HepG2 (cell line): ENCODE measurements around the gene C2orf80. TPM values are rescaled to one million over a fixed set of nuclear protein-coding genes. Genes with fewer than 3 reads are reported as not detected.
A peak's percentile ranks its signal among the peaks of the same experiment; 100 is the strongest.

Experiments
- ATAC-seq: fragments of 200-7000 bp; cut with Tn5 transposase; 3 replicates; pipeline ENCODE4 v1.9.1; 2020; ENCODE audit warnings: mild to moderate bottlenecking, moderate library complexity
- BruUV-seq: library from RNA; stranded (reverse); fragments of 400-500 nt; replicated peaks from 2 replicates; lab custom pipeline; 2021; lab: Mats Ljungman, UMichigan
- CTCF ChIA-PET: fragments of 300-600 bp; formaldehyde crosslinking; extraction: SDS; loops from one replicate; lab custom pipeline; 2021; ENCODE audit warnings: low total read pairs, inconsistent platforms, low intra/inter-chr PET ratio; lab: Yijun Ruan, JAX
- POLR2A ChIA-PET: fragments of 350-600 bp; sonication (Branson Sonifier 250); formaldehyde crosslinking; loops from one replicate; lab custom pipeline; 2020; ENCODE audit warnings: antibody characterized with exemption, inconsistent platforms; lab: Yijun Ruan, JAX
- DNase-seq: peaks from one replicate; pipeline ENCODE4 v3.0.0-alpha.2; 2015; ENCODE audit warnings: low spot score
- FAIRE-seq: peaks from 3 replicates; lab custom pipeline; 2011; peaks lifted over from hg19 to GRCh38; lab: Jason Lieb, UNC
- H2AFZ ChIP-seq: one replicate; pipeline ENCODE4 v1.6.1; 2011; ENCODE audit warnings: low read length, inconsistent platforms
- H3K27ac ChIP-seq: fragments of 300-600 bp; 3 replicates; pipeline ENCODE4 v1.8.0; 2011; ENCODE audit warnings: mixed run types, mild to moderate bottlenecking, mixed read lengths, low read length, inconsistent platforms; ENCODE audit not compliant: insufficient read depth; ENCODE audit errors: extremely low read length
- H3K27me3 ChIP-seq, 2 experiments: fragments of 200-600 bp in 1 of 2; 2 replicates in 1 of 2; 3 replicates in 1 of 2; pipeline versions ENCODE4 v1.6.0 to v1.8.0; 2011; ENCODE audit warnings: low read length in 2 of 2, mild to moderate bottlenecking in 2 of 2, moderate library complexity in 2 of 2, inconsistent platforms in 1 of 2; ENCODE audit not compliant: insufficient read depth in 2 of 2, control insufficient read depth in 1 of 2
- H3K36me3 ChIP-seq, 2 experiments: fragments of 200-600 bp in 1 of 2; replicated peaks in 1 of 2; 2 replicates in 1 of 2; 3 replicates in 1 of 2; pipeline versions ENCODE4 v1.5.1 to v1.8.0; 2011; ENCODE audit warnings: low read length in 2 of 2, inconsistent platforms in 1 of 2; ENCODE audit not compliant: insufficient read depth in 2 of 2, control insufficient read depth in 1 of 2
- H3K4me1 ChIP-seq: 2 replicates; pipeline ENCODE4 v1.5.1; 2012; ENCODE audit warnings: low read length, inconsistent platforms; ENCODE audit not compliant: insufficient read depth
- H3K4me2 ChIP-seq: 2 replicates; pipeline ENCODE4 v1.6.0; 2011; ENCODE audit warnings: low read depth, low read length, inconsistent platforms
- H3K4me3 ChIP-seq, 3 experiments: fragments of 200-600 bp in 1 of 3; sonication (generic), shearing (Covaris generic) in 1 of 3; replicated peaks in 1 of 3; 2 replicates each; pipeline ENCODE4 v1.5.1; 2011 to 2016; ENCODE audit warnings: low read length in 3 of 3, inconsistent platforms in 2 of 3, low read depth in 2 of 3, mild to moderate bottlenecking in 2 of 3, control low read depth in 1 of 3, mixed read lengths in 1 of 3; ENCODE audit not compliant: insufficient read depth in 1 of 3
- H3K79me2 ChIP-seq: one replicate; pipeline ENCODE4 v1.6.1; 2011; ENCODE audit warnings: low read length, inconsistent platforms; ENCODE audit not compliant: insufficient read depth
- H3K9ac ChIP-seq: 2 replicates; pipeline ENCODE4 v1.6.0; 2011; ENCODE audit warnings: mild to moderate bottlenecking, low read depth, low read length, inconsistent platforms; ENCODE audit not compliant: insufficient read depth
- H3K9me3 ChIP-seq: 2 replicates; pipeline ENCODE4 v1.5.1; 2012; ENCODE audit warnings: mild to moderate bottlenecking, low read length
- H4K20me1 ChIP-seq: 2 replicates; pipeline ENCODE4 v1.6.0; 2011; ENCODE audit warnings: inconsistent platforms, mild to moderate bottlenecking, low read length, moderate library complexity; ENCODE audit not compliant: insufficient read depth
- ADNP ChIP-seq: sonication (generic); formaldehyde crosslinking; IDR thresholded peaks from 2 replicates; pipeline ENCODE4 v1.4.0; 2020; ENCODE audit warnings: missing genetic modification reagents
- ATF1 ChIP-seq: IDR thresholded peaks from 2 replicates; pipeline ENCODE4 v1.6.1; 2016; ENCODE audit warnings: mild to moderate bottlenecking, control low read depth
- FOXA1 ChIP-seq, 2 experiments: fragments of 450-650 bp in 1 of 2; sonication (generic) in 1 of 2; formaldehyde crosslinking in 1 of 2; IDR thresholded peaks; 2 replicates each; pipeline versions ENCODE4 v1.4.0 to v1.6.1; 2016 to 2020; ENCODE audit warnings: missing genetic modification reagents in 1 of 2
- HDAC2 ChIP-seq: sonication (generic); formaldehyde crosslinking; IDR thresholded peaks from 2 replicates; pipeline ENCODE4 v1.4.0; 2020; ENCODE audit warnings: missing genetic modification reagents
- KDM5A ChIP-seq: fragments of 200-600 bp; sonication (generic); IDR thresholded peaks from 2 replicates; pipeline ENCODE4 v1.7.0; 2018; ENCODE audit warnings: antibody characterized with exemption, mild to moderate bottlenecking, low read length, borderline replicate concordance
- KMT2B ChIP-seq: IDR thresholded peaks from 2 replicates; pipeline ENCODE4 v1.6.1; 2016; ENCODE audit warnings: missing genetic modification reagents, missing compliant biosample characterization
- NFATC3 ChIP-seq: sonication (generic); formaldehyde crosslinking; IDR thresholded peaks from 2 replicates; pipeline ENCODE4 v1.5.1; 2020; ENCODE audit warnings: mild to moderate bottlenecking, missing genetic modification reagents
- SMAD1 ChIP-seq: sonication (generic); formaldehyde crosslinking; IDR thresholded peaks from 2 replicates; pipeline ENCODE4 v1.4.0; 2020; ENCODE audit warnings: missing genetic modification reagents, low read depth, mild to moderate bottlenecking, borderline replicate concordance
- SMC3 ChIP-seq: IDR thresholded peaks from 2 replicates; pipeline ENCODE4 v1.6.1; 2011; ENCODE audit warnings: low read length, improper control_type of control experiment
- ZFAT ChIP-seq: sonication (generic); formaldehyde crosslinking; conservative IDR thresholded peaks from 2 replicates; pipeline ENCODE4 v1.8.1; 2023; ENCODE audit warnings: missing genetic modification reagents, inconsistent platforms
- ZFP1 ChIP-seq: IDR thresholded peaks from 2 replicates; pipeline ENCODE4 v1.6.1; 2016
- ZNF124 ChIP-seq: sonication (generic); formaldehyde crosslinking; IDR thresholded peaks from 2 replicates; pipeline ENCODE4 v1.4.0; 2020; ENCODE audit warnings: missing genetic modification reagents
- ZNF598 ChIP-seq: sonication (generic); formaldehyde crosslinking; IDR thresholded peaks from 2 replicates; pipeline ENCODE4 v1.5.1; 2020; ENCODE audit warnings: mild to moderate bottlenecking, missing genetic modification reagents, borderline replicate concordance
- ZSCAN20 ChIP-seq: sonication (generic); formaldehyde crosslinking; IDR thresholded peaks from 2 replicates; pipeline ENCODE4 v1.4.0; 2020; ENCODE audit warnings: missing genetic modification reagents, mild to moderate bottlenecking, borderline replicate concordance
- ZSCAN29 ChIP-seq: sonication (generic); formaldehyde crosslinking; conservative IDR thresholded peaks from 2 replicates; pipeline ENCODE4 v1.4.0; 2020; ENCODE audit warnings: mild to moderate bottlenecking, missing genetic modification reagents
- WGBS: methylation state at CpG from one replicate; pipeline ENCODE4 v1.1.6; 2017; ENCODE audit warnings: low lambda C conversion rate; 5-methylcytosine and 5-hydroxymethylcytosine counted together
- in situ Hi-C: cut with HindIII; loops from 2 replicates; pipeline ENCODE4 v1.10.0; 2017; ENCODE audit warnings: low pct_unique_long_range_greater_than_20kb; ENCODE audit not compliant: extremely low pct_ligation_motif_present
- intact Hi-C: fragments of 100-400 bp; cut with micrococcal nuclease; formaldehyde crosslinking; loops from one replicate; pipeline ENCODE4 v1.10.0; 2022; ENCODE audit not compliant: unreplicated experiment
- polyA plus RNA-seq, 8 experiments: library from polyadenylated mRNA; depleted of rRNA in 3 of 8; stranded (reverse) in 7 of 8; unstranded in 1 of 8; fragments of >200 nt; fragmentation: Illumina TruSeq in 4 of 8; extraction: Trizol in 4 of 8; gene quantifications; 2 replicates each; pipeline versions ENCODE4 v1.2.1 to v1.2.3, GENCODE V29; 2011 to 2016; ENCODE audit warnings: low read depth in 4 of 8, missing spikeins in 1 of 8, mixed read lengths in 1 of 8; ENCODE audit not compliant: insufficient read depth in 1 of 8
- total RNA-seq, 5 experiments: library from RNA; depleted of rRNA; stranded (reverse); fragments of >200 nt; fragmentation: Illumina TruSeq; extraction: Trizol; gene quantifications; 2 replicates each; pipeline ENCODE4 v1.2.3, GENCODE V29; 2016; ENCODE audit warnings: low read depth in 1 of 5
- TF ChIP-seq, protein P1 (sequence below): sonication (generic); formaldehyde crosslinking; IDR thresholded peaks from 2 replicates; pipeline ENCODE4 v1.5.1; 2020; ENCODE audit warnings: mild to moderate bottlenecking, missing genetic modification reagents, moderate library complexity
- TF ChIP-seq, protein P2 (sequence below): sonication (generic); formaldehyde crosslinking; IDR thresholded peaks from 2 replicates; pipeline ENCODE4 v1.5.0; 2020; ENCODE audit warnings: mild to moderate bottlenecking, missing genetic modification reagents
- TF ChIP-seq, protein P3 (sequence below): IDR thresholded peaks from 2 replicates; pipeline ENCODE4 v1.6.1; 2012; ENCODE audit warnings: inconsistent platforms
- TF ChIP-seq, protein P4 (sequence below): sonication (generic); formaldehyde crosslinking; IDR thresholded peaks from 2 replicates; pipeline ENCODE4 v1.4.0; 2020; ENCODE audit warnings: missing genetic modification reagents, borderline replicate concordance
- TF ChIP-seq, protein P5 (sequence below): IDR thresholded peaks from 2 replicates; pipeline ENCODE4 v1.6.1; 2016

C2orf80 gene
- total and polyA plus RNA-seq, 2 of the 13 experiments (the other 11 are each of a cell fraction or from before 2014, with no cell fraction given): not detected

DNA sequence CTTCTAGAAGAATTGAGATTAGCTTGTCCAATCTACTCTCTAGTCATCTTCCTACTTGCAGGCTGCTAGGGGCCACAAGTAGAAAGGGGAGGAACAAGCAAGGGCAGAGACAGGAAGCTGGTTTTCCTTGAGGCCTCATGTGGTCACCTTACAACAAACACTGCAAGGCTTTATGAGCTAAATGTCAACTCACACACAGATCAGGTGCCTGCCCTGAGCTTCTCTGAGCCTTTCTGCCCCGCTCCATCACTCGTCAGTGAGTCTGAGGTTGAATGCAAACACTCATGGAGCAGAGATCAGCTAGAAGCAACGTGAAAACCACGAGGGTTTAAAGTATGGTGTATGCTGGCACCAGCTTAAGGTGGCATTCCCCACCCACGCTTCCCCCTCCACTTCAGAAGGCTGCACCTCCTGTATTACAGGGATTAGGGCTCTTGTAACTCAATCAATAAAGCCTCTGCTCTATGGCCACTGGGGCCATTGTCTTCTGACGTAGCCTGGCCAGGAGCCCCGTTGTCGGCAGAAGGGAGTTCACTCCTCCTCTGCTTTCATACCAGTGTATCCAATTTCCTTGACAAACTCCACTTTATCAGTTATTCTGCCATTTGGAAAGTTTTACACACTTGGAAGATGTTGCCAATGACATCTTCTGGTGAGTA lies 54.8 kb downstream of the C2orf80 start:
- Histone ChIP-seq H4K20me1 (no peaks in the 10 kb centered on the region), H3K4me2 (peak overlapping the region; percentile 58), H3K4me3 (no peak overlapping the region), H3K27ac (peak overlapping the region; percentile 12), H3K4me1 (peaks cover 40% of the 10 kb centered on the region), H3K9me3 (no peaks in the 10 kb centered on the region; the same call in 1 of the 2 replicates), H2AFZ (peak overlapping the region; percentile 77), H3K27me3 (no peaks in the 10 kb centered on the region), H3K79me2 (no peaks in the 10 kb centered on the region), H3K36me3 (no peaks in the 10 kb centered on the region), H3K9ac (no peak overlapping the region)
- FAIRE-seq (peak; percentile 43), ATAC-seq (peak; percentile 54), DNase-seq (peak; percentile 33)
- ChIA-PET CTCF (no interaction called here), POLR2A (interaction anchor here (1.4 to 2.1 kb wide), 2 partner anchors 9 to 119 kb away, joined by 5 to 10 read pairs; partner anchors contain the start of gene IDH1)
- intact Hi-C loops (no loop called here), in situ Hi-C loops (no loop called here)
- 17% methylated on average over 7 of the region's 8 CpGs for WGBS
- BruUV-seq: no TSS peak
- TF ChIP-seq ZNF598 (CRISPR knock-in tag): no peak
- no peak for TF ChIP-seq ZSCAN29 (CRISPR knock-in tag)
- no peak for TF ChIP-seq ZFP1 (CRISPR knock-in tag)
- TF ChIP-seq, protein P1, sequence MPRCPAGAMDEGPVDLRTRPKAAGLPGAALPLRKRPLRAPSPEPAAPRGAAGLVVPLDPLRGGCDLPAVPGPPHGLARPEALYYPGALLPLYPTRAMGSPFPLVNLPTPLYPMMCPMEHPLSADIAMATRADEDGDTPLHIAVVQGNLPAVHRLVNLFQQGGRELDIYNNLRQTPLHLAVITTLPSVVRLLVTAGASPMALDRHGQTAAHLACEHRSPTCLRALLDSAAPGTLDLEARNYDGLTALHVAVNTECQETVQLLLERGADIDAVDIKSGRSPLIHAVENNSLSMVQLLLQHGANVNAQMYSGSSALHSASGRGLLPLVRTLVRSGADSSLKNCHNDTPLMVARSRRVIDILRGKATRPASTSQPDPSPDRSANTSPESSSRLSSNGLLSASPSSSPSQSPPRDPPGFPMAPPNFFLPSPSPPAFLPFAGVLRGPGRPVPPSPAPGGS (CRISPR knock-in tag): peak; percentile 50; the same call in 1 of the 2 replicates
- 0 out of 2 replicates have a peak, but pooled peaks have one; percentile 54 for TF ChIP-seq NFATC3
- no peak for TF ChIP-seq ATF1 (CRISPR knock-in tag)
- TF ChIP-seq ZNF124 (CRISPR knock-in tag): no peak
- no peak for TF ChIP-seq FOXA1 (IDR thresholded peaks at IDR 0.05)
- peak; percentile 30; the same call in 1 of the 2 replicates for TF ChIP-seq FOXA1 (CRISPR knock-in tag; IDR thresholded peaks at IDR 0.05)
- TF ChIP-seq ADNP (CRISPR knock-in tag): no peak
- no peak for TF ChIP-seq SMAD1
- TF ChIP-seq, protein P2, sequence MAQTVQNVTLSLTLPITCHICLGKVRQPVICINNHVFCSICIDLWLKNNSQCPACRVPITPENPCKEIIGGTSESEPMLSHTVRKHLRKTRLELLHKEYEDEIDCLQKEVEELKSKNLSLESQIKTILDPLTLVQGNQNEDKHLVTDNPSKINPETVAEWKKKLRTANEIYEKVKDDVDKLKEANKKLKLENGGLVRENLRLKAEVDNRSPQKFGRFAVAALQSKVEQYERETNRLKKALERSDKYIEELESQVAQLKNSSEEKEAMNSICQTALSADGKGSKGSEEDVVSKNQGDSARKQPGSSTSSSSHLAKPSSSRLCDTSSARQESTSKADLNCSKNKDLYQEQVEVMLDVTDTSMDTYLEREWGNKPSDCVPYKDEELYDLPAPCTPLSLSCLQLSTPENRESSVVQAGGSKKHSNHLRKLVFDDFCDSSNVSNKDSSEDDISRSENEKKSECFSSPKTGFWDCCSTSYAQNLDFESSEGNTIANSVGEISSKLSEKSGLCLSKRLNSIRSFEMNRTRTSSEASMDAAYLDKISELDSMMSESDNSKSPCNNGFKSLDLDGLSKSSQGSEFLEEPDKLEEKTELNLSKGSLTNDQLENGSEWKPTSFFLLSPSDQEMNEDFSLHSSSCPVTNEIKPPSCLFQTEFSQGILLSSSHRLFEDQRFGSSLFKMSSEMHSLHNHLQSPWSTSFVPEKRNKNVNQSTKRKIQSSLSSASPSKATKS (CRISPR knock-in tag): no peak
- TF ChIP-seq, protein P3, sequence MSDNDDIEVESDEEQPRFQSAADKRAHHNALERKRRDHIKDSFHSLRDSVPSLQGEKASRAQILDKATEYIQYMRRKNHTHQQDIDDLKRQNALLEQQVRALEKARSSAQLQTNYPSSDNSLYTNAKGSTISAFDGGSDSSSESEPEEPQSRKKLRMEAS: peak; percentile 80; the same call in 1 of the 2 replicates
- no peak for TF ChIP-seq KMT2B (CRISPR knock-in tag)
- no peak for TF ChIP-seq ZSCAN20
- peak; percentile 50; the same call in 1 of the 2 replicates for TF ChIP-seq HDAC2 (CRISPR knock-in tag)
- TF ChIP-seq, protein P4, sequence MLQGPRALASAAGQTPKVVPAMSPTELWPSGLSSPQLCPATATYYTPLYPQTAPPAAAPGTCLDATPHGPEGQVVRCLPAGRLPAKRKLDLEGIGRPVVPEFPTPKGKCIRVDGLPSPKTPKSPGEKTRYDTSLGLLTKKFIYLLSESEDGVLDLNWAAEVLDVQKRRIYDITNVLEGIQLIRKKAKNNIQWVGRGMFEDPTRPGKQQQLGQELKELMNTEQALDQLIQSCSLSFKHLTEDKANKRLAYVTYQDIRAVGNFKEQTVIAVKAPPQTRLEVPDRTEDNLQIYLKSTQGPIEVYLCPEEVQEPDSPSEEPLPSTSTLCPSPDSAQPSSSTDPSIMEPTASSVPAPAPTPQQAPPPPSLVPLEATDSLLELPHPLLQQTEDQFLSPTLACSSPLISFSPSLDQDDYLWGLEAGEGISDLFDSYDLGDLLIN (CRISPR knock-in tag): no peak
- no peak for TF ChIP-seq KDM5A
- no peak for TF ChIP-seq ZFAT (CRISPR knock-in tag)
- TF ChIP-seq, protein P5, sequence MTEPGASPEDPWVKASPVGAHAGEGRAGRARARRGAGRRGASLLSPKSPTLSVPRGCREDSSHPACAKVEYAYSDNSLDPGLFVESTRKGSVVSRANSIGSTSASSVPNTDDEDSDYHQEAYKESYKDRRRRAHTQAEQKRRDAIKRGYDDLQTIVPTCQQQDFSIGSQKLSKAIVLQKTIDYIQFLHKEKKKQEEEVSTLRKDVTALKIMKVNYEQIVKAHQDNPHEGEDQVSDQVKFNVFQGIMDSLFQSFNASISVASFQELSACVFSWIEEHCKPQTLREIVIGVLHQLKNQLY (CRISPR knock-in tag): peak; percentile 59; the same call in 1 of the 2 replicates
- no peak for TF ChIP-seq SMC3
